ENCODE measurements around the gene ZNF677.
"Not testable (repeated sequence)": the region's sequence is repeated elsewhere in the genome, so short reads cannot be mapped to it uniquely, and the experiment has no call there.

The ZNF677 gene

DNA sequence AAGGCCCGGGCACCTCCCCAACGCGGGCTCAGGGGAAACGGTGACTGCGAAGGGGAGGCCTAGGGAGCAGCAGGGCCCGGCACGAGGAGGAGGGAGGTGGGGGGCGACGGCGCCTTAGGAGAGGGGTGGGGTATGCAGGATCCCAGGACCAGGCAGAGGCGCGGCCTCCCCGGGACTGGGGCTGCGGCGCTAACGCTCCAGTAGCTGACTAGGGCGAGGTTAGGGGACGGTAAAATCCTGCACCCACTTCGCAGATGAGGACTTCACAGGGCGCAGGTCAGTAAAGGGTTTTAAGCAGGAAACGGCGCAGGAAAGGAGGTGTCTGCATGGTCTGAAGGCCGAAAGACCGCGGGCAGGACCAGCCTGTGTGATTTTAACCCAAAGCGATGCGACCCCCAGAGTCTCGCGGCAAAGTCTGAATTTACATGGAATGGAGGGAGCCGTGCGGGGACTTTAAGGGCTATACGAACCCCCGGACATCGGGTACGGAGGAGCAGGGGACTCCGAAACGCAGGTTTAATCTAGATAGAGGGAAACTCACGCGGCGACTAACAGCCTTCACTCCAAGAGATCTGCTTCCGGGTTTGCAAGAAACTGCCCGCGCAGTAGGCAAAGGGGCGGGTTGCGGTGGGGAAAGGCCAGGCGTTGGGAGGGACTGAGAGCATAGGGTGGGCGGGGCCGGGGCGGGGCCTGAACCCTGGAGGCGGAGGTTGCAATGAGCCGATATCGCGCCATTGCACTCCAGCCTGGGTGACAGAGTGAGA lies 61.7 kb downstream of the ZNF677 start, which contains the start of gene ZNF665:
Gene ZNF665 (minus strand): TSS at position 588 of the 764 bp plus-strand sequence. CDS start 10,460 bp downstream, outside the sequence.
- peak; percentile 87 for DNase-seq

DNA sequence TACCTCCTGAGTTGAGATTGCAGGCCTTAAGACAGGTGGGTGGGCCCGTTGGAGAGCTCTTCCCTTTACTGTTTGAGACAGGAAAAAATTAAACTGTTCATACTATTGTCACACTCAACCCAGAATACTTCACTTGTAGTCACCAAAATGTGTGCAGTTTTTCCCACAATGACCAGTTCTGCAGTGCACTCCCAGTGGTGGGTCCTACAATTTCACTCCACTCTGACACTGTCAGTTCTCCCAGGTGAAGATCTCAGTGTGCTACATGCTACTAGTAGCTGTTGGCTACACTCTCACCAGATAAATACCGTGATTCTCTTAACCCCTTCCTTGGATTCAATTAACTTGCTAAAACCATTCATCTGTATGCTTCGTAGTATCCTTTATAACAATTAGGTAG lies 64.4 kb downstream of the ZNF677 start:
- no peak for DNase-seq

DNA sequence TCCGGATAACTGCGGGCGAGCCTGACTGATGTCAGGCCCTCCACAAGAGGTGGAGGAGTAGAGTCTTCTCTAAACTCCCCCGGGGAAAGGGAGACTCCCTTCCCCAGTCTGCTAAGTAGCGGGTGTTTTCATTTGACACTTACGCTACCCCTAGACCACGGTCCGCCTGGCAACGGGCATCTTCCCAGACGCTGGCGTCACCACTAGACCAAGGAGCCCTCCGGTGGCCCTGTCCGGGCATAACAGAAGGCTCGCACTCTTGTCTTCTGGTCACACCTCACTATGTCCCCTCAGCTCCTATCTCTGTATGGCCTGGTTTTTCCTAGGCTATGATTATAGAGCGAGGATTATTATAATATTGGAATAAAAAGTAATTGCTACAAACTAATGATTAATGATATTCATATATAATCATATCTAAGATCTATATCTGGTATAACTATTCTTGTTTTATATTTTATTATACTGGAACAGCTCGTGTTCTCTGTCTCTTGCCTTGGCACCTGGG lies 64.9 kb downstream of the ZNF677 start:
- DNase-seq = not testable (repeated sequence)
